ENCODE measurements around the gene CALHM4.

- TF ChIP-seq CTCF (IDR thresholded peaks at IDR 0.05; ENCODE audit: poor library complexity) (no peak), EZH2 (IDR thresholded peaks at IDR 0.05; ENCODE audit: borderline replicate concordance) (no peak)
These were observed 25.4 kb upstream of the CALHM4 start for GRCh38 chr6:116528133-116528532.
